H1 (cell line): ENCODE measurements around the gene RAB11A. TPM values are rescaled to one million over a fixed set of nuclear protein-coding genes. Genes with fewer than 3 reads are reported as not detected.

Source experiments
- CTCF ChIA-PET: fragments of 300-600 bp; sonication (Branson Sonifier 250); formaldehyde crosslinking; loops from one replicate; lab custom pipeline; 2021; ENCODE audit not compliant: partially characterized antibody; lab: Charles Lee
- POLR2A ChIA-PET: fragments of 300-600 bp; sonication (Branson Sonifier 250); formaldehyde crosslinking; loops from one replicate; lab custom pipeline; 2021; ENCODE audit warnings: inconsistent platforms; ENCODE audit not compliant: partially characterized antibody; lab: Charles Lee
- DNase-seq, 2 experiments: peaks; one replicate each; pipeline versions ENCODE4 v3.0.0 to v3.0.0-alpha.2; 2010 to 2022; ENCODE audit warnings: low spot score in 2 of 2, low read depth in 1 of 2, mixed read lengths in 1 of 2
- FAIRE-seq: peaks from 2 replicates; lab custom pipeline; 2011; peaks lifted over from hg19 to GRCh38; lab: Jason Lieb, UNC
- H2AFZ ChIP-seq: 2 replicates; pipeline ENCODE4 v1.8.1; 2012; ENCODE audit warnings: low read length, inconsistent platforms
- H2AK5ac ChIP-seq: 2 replicates; pipeline ENCODE4 v1.6.1; 2013; ENCODE audit warnings: low read depth, low read length
- H2BK120ac ChIP-seq: replicated peaks from 2 replicates; pipeline ENCODE3; 2013; ENCODE audit warnings: low read depth, low read length, inconsistent platforms
- H2BK12ac ChIP-seq: 2 replicates; pipeline ENCODE4 v1.6.1; 2013; ENCODE audit warnings: low read depth, low read length
- H2BK15ac ChIP-seq: 2 replicates; pipeline ENCODE4 v1.6.1; 2013; ENCODE audit warnings: low read length
- H2BK20ac ChIP-seq: 2 replicates; pipeline ENCODE4 v1.6.1; 2013; ENCODE audit warnings: low read length
- H2BK5ac ChIP-seq: 2 replicates; pipeline ENCODE4 v1.6.1; 2013; ENCODE audit warnings: low read depth, low read length
- H3K14ac ChIP-seq: 2 replicates; pipeline ENCODE4 v1.6.1; 2013; ENCODE audit warnings: inconsistent platforms; ENCODE audit not compliant: insufficient read length
- H3K18ac ChIP-seq: 2 replicates; pipeline ENCODE4 v1.6.1; 2013; ENCODE audit warnings: low read length; ENCODE audit errors: extremely low read depth
- H3K23ac ChIP-seq: 2 replicates; pipeline ENCODE4 v1.6.1; 2013; ENCODE audit warnings: inconsistent platforms; ENCODE audit not compliant: insufficient read length
- H3K23me2 ChIP-seq: 2 replicates; pipeline ENCODE4 v1.6.1; 2013; ENCODE audit warnings: low read depth, low read length
- H3K27ac ChIP-seq: 2 replicates; pipeline ENCODE4 v1.6.1; 2011; ENCODE audit warnings: low read depth, low read length, inconsistent platforms
- H3K27me3 ChIP-seq, 4 experiments: replicated peaks in 1 of 4; 1 replicate in 1 of 4; 2 replicates in 3 of 4; pipeline versions ENCODE4 v1.6.1 to v1.8.1; 2011 to 2013; ENCODE audit warnings: low read length in 3 of 4, mild to moderate bottlenecking in 3 of 4, inconsistent platforms in 2 of 4, mixed read lengths in 2 of 4, moderate library complexity in 1 of 4; ENCODE audit not compliant: control insufficient read depth in 3 of 4, insufficient read depth in 3 of 4; ENCODE audit errors: extremely low read depth in 1 of 4
- H3K36me3 ChIP-seq, 4 experiments: 2 replicates each; pipeline versions ENCODE4 v1.6.1 to v1.8.1; 2011 to 2013; ENCODE audit warnings: mild to moderate bottlenecking in 4 of 4, low read length in 3 of 4, moderate library complexity in 2 of 4, control low read depth in 1 of 4, inconsistent platforms in 1 of 4; ENCODE audit not compliant: insufficient read depth in 4 of 4, control insufficient read depth in 2 of 4
- H3K4ac ChIP-seq: replicated peaks from 2 replicates; pipeline ENCODE3; 2013; ENCODE audit warnings: low read length, low read depth, mixed read lengths, inconsistent platforms; ENCODE audit not compliant: insufficient read length
- H3K4me1 ChIP-seq, 4 experiments: replicated peaks in 1 of 4; 1 replicate in 1 of 4; 2 replicates in 3 of 4; pipeline versions ENCODE4 v1.6.1 to v1.8.1; 2011 to 2013; ENCODE audit warnings: low read length in 3 of 4, inconsistent platforms in 2 of 4, mixed read lengths in 1 of 4; ENCODE audit not compliant: insufficient read depth in 4 of 4, control insufficient read depth in 3 of 4
- H3K4me2 ChIP-seq, 2 experiments: 2 replicates each; pipeline versions ENCODE4 v1.6.1 to v1.8.1; 2011 to 2013; ENCODE audit warnings: low read depth in 2 of 2, low read length in 2 of 2, control low read depth in 1 of 2, inconsistent platforms in 1 of 2, mild to moderate bottlenecking in 1 of 2; ENCODE audit not compliant: insufficient read depth in 1 of 2
- H3K4me3 ChIP-seq, 4 experiments: fragments of 200-600, 300-600 bp in 1 of 4; sonication (generic), shearing (Covaris generic), sonication (Bioruptor Twin) in 1 of 4; 2 replicates each; pipeline versions ENCODE4 v1.5.1 to v1.8.1; 2011 to 2016; ENCODE audit warnings: low read length in 4 of 4, low read depth in 3 of 4, control low read depth in 2 of 4, inconsistent platforms in 2 of 4, mild to moderate bottlenecking in 2 of 4, mixed read lengths in 1 of 4, moderate library complexity in 1 of 4; ENCODE audit not compliant: insufficient read depth in 2 of 4; ENCODE audit errors: extremely low read depth in 1 of 4
- H3K56ac ChIP-seq: replicated peaks from 2 replicates; pipeline ENCODE3; 2013; ENCODE audit warnings: low read depth, mild to moderate bottlenecking, mixed read lengths, low read length, inconsistent platforms; ENCODE audit not compliant: insufficient read length
- H3K79me1 ChIP-seq: 2 replicates; pipeline ENCODE4 v1.6.1; 2013; ENCODE audit warnings: low read depth, low read length, control low read depth
- H3K79me2 ChIP-seq, 2 experiments: 2 replicates each; pipeline versions ENCODE4 v1.6.1 to v1.8.1; 2012 to 2013; ENCODE audit warnings: low read length in 2 of 2, mild to moderate bottlenecking in 2 of 2, inconsistent platforms in 1 of 2; ENCODE audit not compliant: insufficient read depth in 2 of 2, control insufficient read depth in 1 of 2
- H3K9ac ChIP-seq, 4 experiments: replicated peaks in 1 of 4; 1 replicate in 1 of 4; 2 replicates in 3 of 4; pipeline versions ENCODE4 v1.6.1 to v1.8.1; 2011 to 2013; ENCODE audit warnings: low read depth in 3 of 4, low read length in 3 of 4, control low read depth in 2 of 4, mild to moderate bottlenecking in 2 of 4, moderate library complexity in 2 of 4, inconsistent platforms in 1 of 4; ENCODE audit errors: extremely low read depth in 1 of 4
- H3K9me3 ChIP-seq, 2 experiments: 2 replicates each; pipeline versions ENCODE4 v1.6.1 to v1.8.1; 2012 to 2013; ENCODE audit warnings: mild to moderate bottlenecking in 2 of 2, moderate library complexity in 2 of 2, control low read depth in 1 of 2, inconsistent platforms in 1 of 2, low read depth in 1 of 2, low read length in 1 of 2, mixed read lengths in 1 of 2; ENCODE audit not compliant: insufficient read depth in 2 of 2
- H4K20me1 ChIP-seq, 2 experiments: replicated peaks in 1 of 2; 2 replicates each; pipeline versions ENCODE3 to v1.8.1; 2011 to 2013; ENCODE audit warnings: inconsistent platforms in 2 of 2, low read length in 2 of 2, mild to moderate bottlenecking in 1 of 2; ENCODE audit not compliant: insufficient read depth in 2 of 2, control insufficient read depth in 1 of 2
- H4K5ac ChIP-seq: 2 replicates; pipeline ENCODE4 v1.6.1; 2013; ENCODE audit warnings: low read length, low read depth, mixed read lengths, inconsistent platforms; ENCODE audit not compliant: insufficient read length
- H4K8ac ChIP-seq: 2 replicates; pipeline ENCODE4 v1.8.0; 2013; ENCODE audit warnings: mild to moderate bottlenecking, moderate library complexity, low read length, inconsistent platforms; ENCODE audit not compliant: insufficient read depth; ENCODE audit errors: extremely low read depth
- H4K91ac ChIP-seq: replicated peaks from 2 replicates; pipeline ENCODE3; 2013; ENCODE audit warnings: low read length, mixed read lengths, inconsistent platforms; ENCODE audit not compliant: insufficient read length
- ASH2L ChIP-seq: fragments of 200-600, 300-600 bp; sonication (generic); IDR thresholded peaks from one replicate; pipeline ENCODE4 v1.7.1; 2017; ENCODE audit warnings: low read length
- EGR1 ChIP-seq: IDR thresholded peaks from 2 replicates; pipeline ENCODE4 v1.6.1; 2011; ENCODE audit warnings: low read depth, low read length, borderline replicate concordance
- EP300 ChIP-seq, 2 experiments: IDR thresholded peaks; 1 replicate in 1 of 2; 2 replicates in 1 of 2; pipeline ENCODE4 v1.6.1; 2011 to 2012; ENCODE audit warnings: low read depth in 2 of 2, low read length in 2 of 2, mild to moderate bottlenecking in 2 of 2, borderline replicate concordance in 1 of 2, inconsistent platforms in 1 of 2, moderate library complexity in 1 of 2
- EZH2 ChIP-seq: fragments of 200-600 bp; sonication (generic); IDR thresholded peaks from 2 replicates; pipeline ENCODE4 v1.7.1; 2012; ENCODE audit warnings: low read depth, mild to moderate bottlenecking, moderate library complexity, low read length, inconsistent platforms; ENCODE audit not compliant: severe bottlenecking
- FOSL1 ChIP-seq: IDR thresholded peaks from 2 replicates; pipeline ENCODE4 v1.6.1; 2011; ENCODE audit warnings: mild to moderate bottlenecking, low read depth, low read length, moderate library complexity; ENCODE audit not compliant: insufficient read depth
- KDM1A ChIP-seq: fragments of 200-600, 300-600 bp; sonication (generic); IDR thresholded peaks from 2 replicates; pipeline ENCODE4 v1.7.1; 2016; ENCODE audit warnings: mild to moderate bottlenecking, low read length, borderline replicate concordance
- KDM4A ChIP-seq: IDR thresholded peaks from one replicate; pipeline ENCODE4 v1.7.1; 2012; ENCODE audit warnings: low read depth, mild to moderate bottlenecking, moderate library complexity, low read length, inconsistent platforms; ENCODE audit not compliant: severe bottlenecking
- NANOG ChIP-seq: IDR thresholded peaks from 2 replicates; pipeline ENCODE4 v1.6.1; 2011; ENCODE audit warnings: low read length, low read depth, mild to moderate bottlenecking, inconsistent platforms; ENCODE audit not compliant: insufficient read depth, poor library complexity, severe bottlenecking
- SAP30 ChIP-seq: fragments of 300-600 bp; sonication (generic); IDR thresholded peaks from 2 replicates; pipeline ENCODE4 v1.7.1; 2012; ENCODE audit warnings: low read length, moderate library complexity, mild to moderate bottlenecking, inconsistent platforms; ENCODE audit not compliant: insufficient read depth, insufficient replicate concordance
- SIRT6 ChIP-seq: IDR thresholded peaks from one replicate; pipeline ENCODE4 v1.7.1; 2012; ENCODE audit warnings: low read length, inconsistent platforms
- SUZ12 ChIP-seq: fragments of 200-600 bp; sonication (generic); IDR thresholded peaks from 2 replicates; pipeline ENCODE4 v1.6.1; 2012; ENCODE audit warnings: mild to moderate bottlenecking, inconsistent platforms, low read length, moderate library complexity, mixed read lengths
- TBP ChIP-seq: IDR thresholded peaks from 2 replicates; pipeline ENCODE4 v1.6.1; 2011; ENCODE audit warnings: low read depth, low read length, improper control_type of control experiment
- TCF12 ChIP-seq: IDR thresholded peaks from 2 replicates; pipeline ENCODE4 v1.6.1; 2011; ENCODE audit warnings: low read depth, mild to moderate bottlenecking, low read length
- ZNF274 ChIP-seq: IDR thresholded peaks from 2 replicates; pipeline ENCODE4 v1.7.0; 2012; ENCODE audit warnings: low read length, borderline replicate concordance; ENCODE audit errors: extremely low read depth
- WGBS, 2 experiments: shearing (Covaris generic) in 1 of 2; methylation state at CpG; one replicate each; pipeline versions ENCODE4 v1.1.6 to v1.1.7; 2013 to 2015; ENCODE audit warnings: low lambda C conversion rate in 2 of 2, mixed read lengths in 2 of 2, inconsistent platforms in 1 of 2, low coverage in 1 of 2, missing lambda C conversion rate in 1 of 2; ENCODE audit not compliant: insufficient replicate concordance in 2 of 2, insufficient coverage in 1 of 2, insufficient read length in 1 of 2; ENCODE audit errors: extremely low coverage in 1 of 2, missing lambda C conversion rate in 1 of 2; 5-methylcytosine and 5-hydroxymethylcytosine counted together
- polyA plus RNA-seq, 7 experiments: library from polyadenylated mRNA; depleted of rRNA in 3 of 7; stranded (reverse) in 5 of 7; unstranded in 2 of 7; fragments of >200 nt in 5 of 7; fragments of 200-250 nt in 2 of 7; gene quantifications; 1 replicate in 5 of 7; 2 replicates in 1 of 7; 4 replicates in 1 of 7; pipeline versions ENCODE4 v1.2.1 to v1.2.3, GENCODE V29; 2011 to 2013; ENCODE audit warnings: missing spikeins in 2 of 7, mixed read lengths in 2 of 7
- total RNA-seq: library from RNA; stranded (reverse); fragmentation: NEBNext Ultra II Directional; extraction: Animal tissue kit (Norgen Biotek cat#: 25700); gene quantifications from 2 replicates; pipeline ENCODE4 v1.2.1, GENCODE V29; 2021

The RAB11A gene
- total and polyA plus RNA-seq, 2 of the 8 experiments (the other 6 are each of a cell fraction or from before 2014, with no cell fraction given), result 211 to 254 TPM

GRCh38 chr15:65937054-65937453, 67.8 kb downstream of the RAB11A start:
- H4K91ac ChIP-seq, result no peak overlapping the region
- no peaks in the 10 kb centered on the region for H3K27me3 ChIP-seq
- no peak overlapping the region for H4K8ac ChIP-seq
- no peak overlapping the region for H3K4ac ChIP-seq
- no peaks in the 10 kb centered on the region; a peak in 1 of 7 replicates for H3K4me1 ChIP-seq
- no peaks in the 10 kb centered on the region for H4K20me1 ChIP-seq
- no peak overlapping the region for H2AFZ ChIP-seq
- H3K36me3 ChIP-seq, result no peaks in the 10 kb centered on the region
- no peak overlapping the region for H2BK20ac ChIP-seq
- no peaks in the 10 kb centered on the region for H3K79me2 ChIP-seq
- no peak overlapping the region for H3K27ac ChIP-seq
- no peak for DNase-seq
- H3K56ac ChIP-seq, result no peak overlapping the region
- no peaks in the 10 kb centered on the region for H3K23me2 ChIP-seq
- no peak overlapping the region for H2BK15ac ChIP-seq
- no peak overlapping the region for H2BK120ac ChIP-seq
- 88% methylated on average over 3 of the region's 3 CpGs; no CpG with 5 or more reads in 1 of the 2 experiments for WGBS, 2 experiments
- H3K9me3 ChIP-seq, result no peaks in the 10 kb centered on the region
- no peak overlapping the region for H2BK5ac ChIP-seq
- no peak overlapping the region for H3K14ac ChIP-seq
- no peak overlapping the region for H3K4me3 ChIP-seq
- H3K9ac ChIP-seq, result no peak overlapping the region
- FAIRE-seq, result no peak
- TF ChIP-seq KDM1A, result no peak
- no peak for TF ChIP-seq SAP30
- no peak for TF ChIP-seq SUZ12
- TF ChIP-seq KDM4A, result no peak
- TF ChIP-seq ASH2L, result no peak
- TF ChIP-seq ZNF274, result no peak
- no peak for TF ChIP-seq EZH2
- no peak for TF ChIP-seq TCF12
- no peak for TF ChIP-seq TBP
- TF ChIP-seq FOSL1, result no peak
- no peak for TF ChIP-seq NANOG
- no peak for TF ChIP-seq SIRT6
- no peak for TF ChIP-seq EGR1
- no peak for TF ChIP-seq EP300 (IDR thresholded peaks at IDR 0.05; ENCODE audit: borderline replicate concordance in 1 of 2, low read depth in 2 of 2, low read length in 2 of 2)
- CTCF ChIA-PET, result interaction anchor here (0.6 to 2.7 kb wide), 3 partner anchors 21 to 726 kb away, joined by 3 to 8 read pairs (median 3); partner anchors contain the start of gene CILP
- H3K18ac ChIP-seq, result no peak overlapping the region
- H3K79me1 ChIP-seq, result no peaks in the 10 kb centered on the region
- no peak overlapping the region for H2BK12ac ChIP-seq
- H3K4me2 ChIP-seq, result no peak overlapping the region
- POLR2A ChIA-PET, result no interaction called here
- no peak overlapping the region for H3K23ac ChIP-seq
- no peak overlapping the region for H2AK5ac ChIP-seq
- no peak overlapping the region for H4K5ac ChIP-seq
